GM19438 (cell line): Measurements from ENCODE around the gene TGIF1.
A peak's percentile ranks its signal among the peaks of the same experiment; 100 is the strongest.

Source experiments
- ATAC-seq: cut with Tn5 transposase; IDR thresholded peaks from one replicate; pipeline ENCODE4 v1.9.1; 2021; ENCODE audit warnings: low read depth; ENCODE audit not compliant: unreplicated experiment

TGIF1 gene

GRCh38 chr18:3429121-3429520 lies 20.9 kb upstream of the TGIF1 start:
- no peak for ATAC-seq

GRCh38 chr18:3434685-3435084 lies 15.3 kb upstream of the TGIF1 start:
- ATAC-seq = no peak

- no peak for ATAC-seq
Observed at GRCh38 chr18:3440341-3440740, 9.6 kb upstream of the TGIF1 start.

- ATAC-seq = no peak
Observed at GRCh38 chr18:3441290-3441689, 8.7 kb upstream of the TGIF1 start.

GRCh38 chr18:3442919-3443318 lies 7.1 kb upstream of the TGIF1 start:
- no peak for ATAC-seq

GRCh38 chr18:3444296-3444695 lies 5.7 kb upstream of the TGIF1 start:
- no peak for ATAC-seq

GRCh38 chr18:3444954-3445353 lies 5.0 kb upstream of the TGIF1 start:
- no peak for ATAC-seq

- no peak for ATAC-seq
Observed at GRCh38 chr18:3447068-3447894, 2.7 kb upstream of the TGIF1 start.

- peak; percentile 64 for ATAC-seq
Observed at GRCh38 chr18:3447895-3448837, 1.8 kb upstream of the TGIF1 start.

- peak; percentile 47 for ATAC-seq
Observed at GRCh38 chr18:3448838-3449511, 997 bp upstream of the TGIF1 start.

GRCh38 chr18:3449512-3450011 lies 410 bp upstream of the TGIF1 start:
- ATAC-seq = peak; percentile 11

- ATAC-seq = no peak
Observed at GRCh38 chr18:3450799-3451182, 819 bp downstream of the TGIF1 start.

GRCh38 chr18:3451183-3451988 lies 1.4 kb downstream of the TGIF1 start:
- ATAC-seq = no peak

GRCh38 chr18:3451989-3452749 lies 2.2 kb downstream of the TGIF1 start:
- no peak for ATAC-seq

- no peak for ATAC-seq
Observed at GRCh38 chr18:3452750-3453539, 3.0 kb downstream of the TGIF1 start.

GRCh38 chr18:3453540-3454364 lies 3.8 kb downstream of the TGIF1 start:
- ATAC-seq = no peak

GRCh38 chr18:3454365-3455089 lies 4.6 kb downstream of the TGIF1 start:
- no peak for ATAC-seq
